Measurements from ENCODE around the gene ZCWPW2.

DNA sequence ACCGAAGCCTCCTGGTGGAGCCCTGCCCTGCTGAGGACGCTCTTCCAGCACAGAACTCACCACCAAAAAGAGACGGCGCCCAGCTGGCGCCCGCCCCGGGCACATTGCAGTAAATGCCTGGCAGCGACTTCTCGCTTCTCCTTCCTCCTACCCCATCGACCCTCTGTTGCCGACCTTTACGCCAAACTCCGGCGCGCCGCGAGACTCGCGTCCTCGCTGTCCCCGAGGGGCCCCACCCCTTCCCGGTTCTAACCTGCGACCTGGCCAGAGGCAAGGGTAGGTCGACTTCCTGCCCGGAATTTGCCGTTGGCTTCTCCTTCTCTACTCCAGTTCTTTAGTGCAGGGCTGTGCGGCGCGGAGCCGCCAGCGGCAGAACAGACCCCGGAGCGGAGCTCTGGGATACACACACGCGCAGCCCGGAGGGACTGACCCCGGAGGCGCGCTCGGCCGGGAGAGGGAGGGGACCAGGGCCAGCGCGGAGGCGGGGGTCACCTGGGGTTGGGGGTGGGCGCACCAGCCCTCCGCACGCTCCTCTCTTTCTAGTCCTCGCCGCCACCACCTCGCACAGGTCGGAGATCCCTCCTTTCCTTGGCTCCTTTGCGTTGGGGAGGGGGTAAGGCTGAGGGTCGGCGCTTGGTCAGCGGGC is 226.7 kb downstream of the ZCWPW2 start:
- no peak for TF ChIP-seq SRSF1 (IDR thresholded peaks at IDR 0.05; ENCODE audit: low read depth, low read length)
- no peak for TF ChIP-seq KLF6 (CRISPR knock-in tag; IDR thresholded peaks at IDR 0.05; ENCODE audit: borderline replicate concordance)
- TF ChIP-seq NR1H2 (CRISPR knock-in tag; IDR thresholded peaks at IDR 0.05): no peak
- no peak for TF ChIP-seq TCF7L2 (IDR thresholded peaks at IDR 0.05; ENCODE audit: low read depth, low read length)
- no peak for TF ChIP-seq ZNF324 (CRISPR knock-in tag; IDR thresholded peaks at IDR 0.05)
- no peak for TF ChIP-seq EZH2 (IDR thresholded peaks at IDR 0.05; ENCODE audit: borderline replicate concordance, low read depth, low read length)
- TF ChIP-seq SRSF9 (IDR thresholded peaks at IDR 0.05; ENCODE audit: borderline replicate concordance, low read depth, low read length): no peak
- TF ChIP-seq SAP30 (IDR thresholded peaks at IDR 0.05; ENCODE audit: borderline replicate concordance, insufficient read depth, low read depth, low read length, poor library complexity, severe bottlenecking): no peak
- no peak for TF ChIP-seq SIN3A (IDR thresholded peaks at IDR 0.05; ENCODE audit: borderline replicate concordance in 2 of 2, control insufficient read depth in 1 of 2, low read depth in 2 of 2, low read length in 2 of 2)
